HT-29 (cell line): ENCODE measurements around the gene MMP25. TPM values are rescaled to one million over a fixed set of nuclear protein-coding genes. Genes with fewer than 3 reads are reported as not detected.
"Not testable (repeated sequence)": the region's sequence is repeated elsewhere in the genome, so short reads cannot be mapped to it uniquely, and the experiment has no call there.

ENCODE experiments used
- DNase-seq: peaks from one replicate; pipeline ENCODE4 v3.0.0-alpha.2; 2015; ENCODE audit warnings: low spot score
- total RNA-seq: library from RNA; depleted of rRNA; stranded (reverse); fragments of >200 nt; shearing (Covaris generic); gene quantifications from 2 replicates; pipeline ENCODE4 v1.2.3, GENCODE V29; 2014

MMP25 gene
- total RNA-seq, 1 experiment from 2014 or later, result not detected

GRCh38 chr16:3072148-3072547 lies 25.8 kb downstream of the MMP25 start:
- not testable (repeated sequence) for DNase-seq

GRCh38 chr16:3072576-3073263 lies 26.4 kb downstream of the MMP25 start:
- not testable (repeated sequence) for DNase-seq

DNA sequence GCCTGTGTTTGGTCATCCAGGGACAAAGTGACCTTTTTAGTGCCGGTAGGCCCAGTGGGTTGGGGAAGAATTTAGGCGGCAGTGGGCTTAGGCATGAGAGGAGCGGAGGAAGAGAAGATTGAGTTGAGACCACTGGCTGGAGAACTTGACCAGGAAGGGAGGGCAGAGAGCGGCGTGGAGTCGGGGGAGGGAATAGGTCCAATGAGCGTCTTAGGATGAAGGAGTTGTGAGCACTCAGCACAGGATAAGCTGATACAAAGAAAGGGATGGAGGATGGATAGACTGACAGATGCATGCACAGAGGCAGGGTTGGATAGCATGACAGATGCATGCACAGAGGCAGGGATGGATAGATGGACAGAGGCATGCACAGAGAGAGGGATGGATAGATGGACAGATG lies 27.1 kb downstream of the MMP25 start:
- no peak for DNase-seq

GRCh38 chr16:3074860-3075522 lies 28.6 kb downstream of the MMP25 start:
- DNase-seq, result no peak

GRCh38 chr16:3075523-3075915 lies 29.2 kb downstream of the MMP25 start:
- no peak for DNase-seq

DNA sequence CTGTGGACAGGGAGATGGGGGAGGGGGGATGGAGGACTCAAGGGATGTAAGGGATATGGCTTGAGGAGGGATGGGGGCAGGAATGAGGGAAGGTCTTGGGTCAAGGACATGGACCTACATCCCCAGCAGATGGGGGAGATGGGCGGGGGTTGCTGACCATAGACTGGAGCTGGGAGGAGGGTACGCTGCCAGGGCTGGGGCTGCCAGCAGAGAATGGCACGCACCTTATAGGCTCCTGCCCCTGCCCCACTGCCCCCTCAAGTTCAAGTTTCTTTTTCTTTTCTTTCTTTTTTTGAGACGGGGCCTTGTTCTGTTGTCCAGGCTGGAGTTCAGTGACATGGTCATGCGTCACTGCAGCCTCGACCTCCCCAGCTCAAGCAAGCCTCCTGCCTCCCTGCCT lies 29.6 kb downstream of the MMP25 start:
- not testable (repeated sequence) for DNase-seq

DNA sequence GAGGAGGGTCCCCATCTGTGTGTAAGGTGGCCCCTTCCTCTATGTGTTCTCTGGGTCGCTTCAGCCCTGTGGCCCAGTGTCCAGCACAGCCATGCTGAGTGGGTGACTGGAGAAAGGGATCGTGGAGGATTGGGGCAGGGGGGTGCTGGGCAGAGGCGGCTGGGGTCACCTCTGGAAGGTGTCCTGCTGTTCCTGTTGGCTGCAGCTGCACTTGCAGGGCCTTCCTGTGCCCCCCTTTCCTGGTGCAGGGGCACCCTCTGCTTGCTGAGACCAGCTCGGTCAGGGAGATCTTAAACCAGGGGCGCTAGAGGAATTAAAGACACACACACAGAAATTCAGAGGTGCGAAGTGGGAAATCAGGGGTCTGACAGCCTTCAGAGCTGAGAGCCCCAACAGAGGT lies 30.2 kb downstream of the MMP25 start:
- no peak for DNase-seq

- DNase-seq, result no peak
Measured at GRCh38 chr16:3080024-3080423, 33.7 kb downstream of the MMP25 start.

- DNase-seq, result not testable (repeated sequence)
Measured at GRCh38 chr16:3081957-3082356, 35.6 kb downstream of the MMP25 start.

- not testable (repeated sequence) for DNase-seq
Measured at GRCh38 chr16:3083408-3083807, 37.0 kb downstream of the MMP25 start.

- DNase-seq, result no peak
Measured at GRCh38 chr16:3084491-3084890, 38.1 kb downstream of the MMP25 start.

- no peak for DNase-seq
Measured at GRCh38 chr16:3084969-3085670, 38.8 kb downstream of the MMP25 start.

DNA sequence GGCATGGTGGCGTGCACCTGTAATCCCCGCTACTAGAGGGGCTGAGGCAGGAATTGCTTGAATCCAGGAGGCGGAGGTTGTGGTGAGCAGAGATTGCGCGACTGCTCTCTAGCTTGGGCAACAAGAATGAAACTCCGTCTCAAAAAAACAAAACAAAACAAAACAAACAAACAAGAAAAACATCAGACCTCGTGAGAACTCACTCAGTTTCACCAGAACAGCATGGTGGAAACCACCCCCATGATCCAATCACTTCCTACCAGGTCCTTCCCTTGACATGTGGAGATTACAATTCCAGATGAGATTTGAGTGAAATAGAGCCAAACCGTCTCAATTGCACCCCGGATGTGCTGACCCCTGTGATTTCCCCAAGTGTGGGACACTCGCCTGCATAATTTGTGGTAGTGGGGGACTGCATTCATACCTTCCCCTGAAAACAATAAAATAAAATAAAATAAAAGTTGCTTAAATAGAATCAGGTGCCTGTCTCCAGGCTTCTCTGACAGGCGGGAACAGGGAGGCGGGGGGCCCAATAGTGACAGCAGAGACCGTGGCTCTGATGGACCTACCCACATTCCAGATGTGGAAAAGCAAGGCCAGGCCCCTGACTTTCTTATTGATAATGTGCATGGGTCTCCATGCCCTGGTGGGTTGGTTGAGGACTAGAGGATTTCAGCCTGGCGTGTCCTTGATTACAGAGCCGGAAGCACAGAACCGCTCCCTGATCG lies 39.7 kb downstream of the MMP25 start:
- no peak for DNase-seq

DNA sequence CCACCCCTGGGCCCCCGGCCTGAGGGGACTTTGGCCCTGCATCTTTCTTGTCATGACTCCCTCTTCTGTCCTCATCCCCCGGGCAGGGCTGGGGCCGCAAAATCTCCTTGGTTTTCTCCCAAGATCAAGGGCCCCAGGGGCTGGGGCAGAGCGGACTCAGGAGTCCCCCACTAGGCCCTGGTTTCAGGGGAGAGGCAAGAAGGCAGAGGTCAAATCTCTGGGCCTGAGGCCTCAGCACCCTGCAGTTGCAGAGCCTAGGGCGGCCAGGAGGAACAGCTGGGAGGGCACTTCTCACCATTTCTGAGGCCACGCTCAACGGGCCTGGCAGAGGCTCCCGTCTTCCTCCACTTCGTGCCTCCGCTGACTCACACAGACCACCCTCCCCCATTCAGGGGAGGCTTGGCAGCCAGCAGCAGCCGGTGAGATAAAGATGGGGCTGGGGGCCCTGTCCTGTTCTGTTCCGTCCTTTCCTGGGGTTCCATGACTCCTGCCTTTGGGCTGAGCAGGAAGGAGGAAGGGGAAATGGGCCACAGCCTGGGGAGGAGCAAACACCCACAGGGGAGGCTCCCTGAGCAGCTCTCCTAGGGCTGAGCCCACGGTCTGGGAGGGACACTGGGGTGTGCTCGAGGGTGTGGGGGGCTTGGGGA lies 40.4 kb downstream of the MMP25 start:
- DNase-seq, result no peak

- DNase-seq, result no peak
Measured at GRCh38 chr16:3087243-3088235, 41.2 kb downstream of the MMP25 start.

DNA sequence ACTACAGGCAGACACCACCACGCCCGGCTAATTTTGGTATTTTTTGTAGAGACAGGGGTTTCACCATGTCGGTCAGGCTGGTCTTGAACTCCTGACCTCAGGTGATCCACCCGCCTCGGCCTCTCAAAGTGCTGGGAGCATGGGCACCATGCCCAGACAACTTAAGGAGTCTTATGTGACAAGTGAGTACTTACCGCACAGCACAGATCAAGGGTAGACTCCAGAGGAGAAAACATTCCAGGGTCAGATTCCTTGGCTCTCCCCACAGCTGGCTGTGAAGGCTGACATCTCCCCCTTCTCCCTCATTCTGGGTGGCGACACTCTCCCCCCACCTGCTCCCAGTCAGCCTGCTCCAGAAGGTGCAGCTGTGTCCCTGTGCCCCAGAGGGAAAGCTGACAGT lies 42.1 kb downstream of the MMP25 start:
- DNase-seq, result no peak

- DNase-seq, result no peak
Measured at GRCh38 chr16:3088925-3089716, 42.8 kb downstream of the MMP25 start.

DNA sequence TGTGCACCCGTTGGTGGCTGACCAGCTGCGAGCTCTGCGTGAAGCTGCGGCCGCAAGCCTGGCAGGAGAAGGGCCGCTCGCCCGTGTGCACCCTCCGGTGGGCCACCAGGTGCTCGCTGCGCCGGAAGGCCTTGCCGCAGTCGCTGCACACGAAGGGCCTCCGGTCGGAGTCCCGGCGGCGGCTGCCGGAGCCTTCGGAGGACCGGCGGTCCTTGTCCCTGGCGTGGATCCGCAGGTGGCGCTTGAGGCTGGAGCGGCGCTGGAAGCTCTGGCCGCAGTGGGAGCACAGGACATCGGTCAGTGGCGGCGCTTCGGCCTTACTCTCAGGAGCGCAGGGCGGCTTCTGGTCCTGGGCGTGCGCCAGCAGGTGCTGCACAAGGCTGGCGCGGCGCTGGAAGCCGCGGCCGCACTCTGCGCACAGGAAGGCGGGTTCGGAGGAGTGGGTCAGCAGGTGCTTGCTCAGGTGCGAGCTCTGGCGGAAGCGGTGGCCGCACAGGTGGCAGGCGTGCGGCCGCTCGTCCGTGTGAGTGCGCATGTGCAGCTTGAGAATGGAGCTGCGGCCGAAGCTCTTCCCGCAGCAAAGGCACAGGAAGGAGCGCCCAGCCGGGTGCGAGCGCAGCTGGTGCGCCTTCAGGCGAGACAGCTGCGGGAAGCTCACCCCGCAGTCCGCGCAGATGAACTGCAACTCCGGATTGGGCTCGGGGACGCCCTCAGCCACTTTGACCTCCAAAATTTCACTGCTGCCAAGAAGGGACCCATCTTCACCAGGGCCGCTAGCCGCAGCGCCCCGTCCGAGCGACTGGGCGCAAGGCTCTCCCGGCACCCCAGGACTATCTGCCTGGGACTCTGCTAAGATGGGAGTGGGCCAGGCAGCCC lies 43.6 kb downstream of the MMP25 start:
- DNase-seq, result no peak
